ENCODE data around the gene DECR2. TPM values are rescaled to one million over a fixed set of nuclear protein-coding genes. Genes with fewer than 3 reads are reported as not detected.

Gene DECR2
- total and polyA plus RNA-seq, 2 of the 13 experiments (the other 11 are each of a cell fraction or from before 2014, with no cell fraction given), result 36.3 to 44.6 TPM

DNA sequence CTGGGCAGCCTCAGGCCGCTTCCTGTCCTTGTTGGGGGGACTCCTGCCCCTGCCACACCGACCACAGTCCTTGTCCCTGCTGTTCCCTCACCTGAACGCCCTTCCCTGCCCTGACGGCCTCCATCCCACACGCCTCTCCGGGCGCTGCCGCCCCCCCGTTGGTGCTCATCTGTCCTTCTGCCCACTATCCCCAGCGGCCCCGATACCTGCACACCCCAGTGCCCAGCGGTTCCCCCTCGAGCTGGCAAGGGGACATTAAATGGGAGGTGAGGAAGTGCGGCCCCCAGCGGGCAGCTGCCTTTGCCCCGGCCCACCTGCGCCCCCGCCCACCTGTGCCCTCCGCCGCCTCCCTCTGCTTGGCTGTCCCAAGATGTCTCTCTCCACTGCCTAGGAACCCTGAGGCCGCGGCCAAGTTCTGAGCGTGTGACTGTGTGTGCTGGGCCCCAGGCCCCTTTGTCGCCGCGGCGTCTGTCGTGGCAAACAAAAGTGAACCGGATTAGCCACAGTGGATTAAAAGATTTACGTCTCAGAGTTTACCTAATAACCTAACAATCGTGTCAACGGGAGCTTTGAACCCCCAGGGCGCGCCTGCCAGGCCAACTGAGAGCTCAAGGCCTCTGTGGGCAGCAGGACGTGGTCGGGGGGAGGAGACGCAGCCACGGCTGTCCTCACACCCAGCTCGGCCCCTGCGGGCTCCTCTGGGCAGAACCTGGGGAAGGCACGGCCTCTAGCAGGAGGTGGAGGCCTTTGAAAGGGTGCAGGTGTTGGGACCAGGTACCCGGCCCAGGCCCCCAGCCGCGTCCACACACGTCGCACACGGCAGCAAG, 41.6 kb upstream of the DECR2 start (continued):
- 0 out of 2 replicates have a peak, but pooled peaks have one; percentile 25 for TF ChIP-seq CAMTA2 (CRISPR knock-in tag; IDR thresholded peaks at IDR 0.05; ENCODE audit: borderline replicate concordance)
- 0 out of 2 replicates have a peak, but pooled peaks have one; percentile 47 for TF ChIP-seq ERF (CRISPR knock-in tag; IDR thresholded peaks at IDR 0.05)
- TF ChIP-seq, protein P1, sequence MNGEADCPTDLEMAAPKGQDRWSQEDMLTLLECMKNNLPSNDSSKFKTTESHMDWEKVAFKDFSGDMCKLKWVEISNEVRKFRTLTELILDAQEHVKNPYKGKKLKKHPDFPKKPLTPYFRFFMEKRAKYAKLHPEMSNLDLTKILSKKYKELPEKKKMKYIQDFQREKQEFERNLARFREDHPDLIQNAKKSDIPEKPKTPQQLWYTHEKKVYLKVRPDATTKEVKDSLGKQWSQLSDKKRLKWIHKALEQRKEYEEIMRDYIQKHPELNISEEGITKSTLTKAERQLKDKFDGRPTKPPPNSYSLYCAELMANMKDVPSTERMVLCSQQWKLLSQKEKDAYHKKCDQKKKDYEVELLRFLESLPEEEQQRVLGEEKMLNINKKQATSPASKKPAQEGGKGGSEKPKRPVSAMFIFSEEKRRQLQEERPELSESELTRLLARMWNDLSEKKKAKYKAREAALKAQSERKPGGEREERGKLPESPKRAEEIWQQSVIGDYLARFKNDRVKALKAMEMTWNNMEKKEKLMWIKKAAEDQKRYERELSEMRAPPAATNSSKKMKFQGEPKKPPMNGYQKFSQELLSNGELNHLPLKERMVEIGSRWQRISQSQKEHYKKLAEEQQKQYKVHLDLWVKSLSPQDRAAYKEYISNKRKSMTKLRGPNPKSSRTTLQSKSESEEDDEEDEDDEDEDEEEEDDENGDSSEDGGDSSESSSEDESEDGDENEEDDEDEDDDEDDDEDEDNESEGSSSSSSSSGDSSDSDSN (CRISPR knock-in tag; IDR thresholded peaks at IDR 0.05), result 0 out of 2 replicates have a peak, but pooled peaks have one; percentile 34
- TF ChIP-seq ZNF205 (CRISPR knock-in tag; IDR thresholded peaks at IDR 0.05), result no peak
- no peak for TF ChIP-seq FLYWCH1 (CRISPR knock-in tag; IDR thresholded peaks at IDR 0.05)
- TF ChIP-seq SAP130 (CRISPR knock-in tag; IDR thresholded peaks at IDR 0.05; ENCODE audit: low read depth), result peak; percentile 49; the same call in 1 of the 2 replicates
- TF ChIP-seq ZBTB3 (CRISPR knock-in tag; IDR thresholded peaks at IDR 0.05; ENCODE audit: borderline replicate concordance, low read depth), result no peak

DNA sequence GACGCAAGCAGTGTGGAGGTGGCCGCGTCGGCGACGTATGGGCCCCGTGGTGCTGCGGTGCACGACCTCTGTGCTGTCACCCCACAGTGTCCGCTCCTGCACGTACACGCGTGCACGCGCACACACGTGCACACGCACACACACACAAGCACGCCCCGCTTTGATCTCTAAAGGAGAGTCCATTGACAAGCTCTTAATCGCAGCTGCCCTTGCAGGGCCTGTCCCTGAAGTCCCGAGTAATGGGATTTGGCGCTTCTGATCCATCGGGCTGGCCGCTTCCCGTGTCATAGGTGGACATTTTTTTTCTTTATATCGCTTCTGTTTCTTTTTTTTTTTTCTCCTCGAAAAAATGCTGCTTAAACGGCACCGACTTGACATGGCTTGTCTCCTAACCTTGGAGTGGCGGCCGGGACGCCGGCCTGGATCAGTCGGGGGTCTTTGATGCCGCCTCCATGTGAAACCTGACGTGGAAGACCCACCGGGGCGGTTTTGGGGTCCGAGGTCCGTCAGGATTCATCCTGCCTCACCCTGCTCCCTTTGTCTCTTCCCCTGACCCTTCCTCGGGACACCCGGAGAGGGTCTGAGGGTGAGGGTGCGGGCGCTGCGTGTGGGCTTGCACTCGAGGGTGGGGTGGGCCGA, 40.9 kb upstream of the DECR2 start:
- H3K4me3 ChIP-seq (replicated peaks in 1 of 3; ENCODE audit: insufficient read depth in 1 of 3, low read depth in 2 of 3, low read length in 3 of 3), result peak overlapping the region in 2 of 3 experiments; percentile 12 to 23; a peak in 2 of 6 replicates
- peak overlapping the region; percentile 59 for H3K4me2 ChIP-seq (ENCODE audit: low read depth, low read length)
- H3K79me2 ChIP-seq (ENCODE audit: insufficient read depth, low read length), result no peaks in the 10 kb centered on the region
- H3K27me3 ChIP-seq (ENCODE audit: control insufficient read depth in 1 of 2, insufficient read depth in 2 of 2, low read length in 2 of 2), result peaks cover 1 to 13% of the 10 kb centered on the region in 2 experiments; a peak in 4 of 5 replicates
- no peaks in the 10 kb centered on the region for H3K36me3 ChIP-seq (replicated peaks in 1 of 2; ENCODE audit: control insufficient read depth in 1 of 2, insufficient read depth in 2 of 2, low read length in 2 of 2)
- in situ Hi-C loops (cut with HindIII; ENCODE audit: extremely low pct_ligation_motif_present, low pct_unique_long_range_greater_than_20kb), result loop anchor here (5.0 kb wide), 1 partner anchor 89 kb away; no protein-coding TSS in a partner anchor
- no peak for ATAC-seq
- peaks cover 89% of the 10 kb centered on the region for H3K4me1 ChIP-seq (ENCODE audit: insufficient read depth, low read length)
- POLR2A ChIA-PET, result interaction anchor here (0.7 to 2.7 kb wide), 2 partner anchors 8 to 264 kb away, joined by 4 to 15 read pairs; partner anchors contain the start of gene AXIN1
- no peaks in the 10 kb centered on the region for H4K20me1 ChIP-seq (ENCODE audit: insufficient read depth, low read length)
- intact Hi-C loops (cut with micrococcal nuclease; ENCODE audit: unreplicated experiment), result loop anchor here (5.0 kb wide), 2 partner anchors 134 to 244 kb away; partner anchors contain the start of gene LUC7L
- CTCF ChIA-PET (ENCODE audit: low intra/inter-chr PET ratio, low total read pairs), result no interaction called here
- no peak overlapping the region for H2AFZ ChIP-seq (ENCODE audit: low read length)
- H3K27ac ChIP-seq (ENCODE audit: extremely low read length, insufficient read depth, low read length), result peak overlapping the region; percentile 62
- H3K9me3 ChIP-seq (ENCODE audit: low read length), result no peaks in the 10 kb centered on the region
- no peak for DNase-seq (ENCODE audit: low spot score)
- FAIRE-seq, result no peak
- peak overlapping the region; percentile 34 for H3K9ac ChIP-seq (ENCODE audit: insufficient read depth, low read depth, low read length)
- WGBS (ENCODE audit: low lambda C conversion rate), result 87% methylated on average over 38 of the region's 47 CpGs
- BruUV-seq (replicated peaks), result no TSS peak
- TF ChIP-seq, protein P2, sequence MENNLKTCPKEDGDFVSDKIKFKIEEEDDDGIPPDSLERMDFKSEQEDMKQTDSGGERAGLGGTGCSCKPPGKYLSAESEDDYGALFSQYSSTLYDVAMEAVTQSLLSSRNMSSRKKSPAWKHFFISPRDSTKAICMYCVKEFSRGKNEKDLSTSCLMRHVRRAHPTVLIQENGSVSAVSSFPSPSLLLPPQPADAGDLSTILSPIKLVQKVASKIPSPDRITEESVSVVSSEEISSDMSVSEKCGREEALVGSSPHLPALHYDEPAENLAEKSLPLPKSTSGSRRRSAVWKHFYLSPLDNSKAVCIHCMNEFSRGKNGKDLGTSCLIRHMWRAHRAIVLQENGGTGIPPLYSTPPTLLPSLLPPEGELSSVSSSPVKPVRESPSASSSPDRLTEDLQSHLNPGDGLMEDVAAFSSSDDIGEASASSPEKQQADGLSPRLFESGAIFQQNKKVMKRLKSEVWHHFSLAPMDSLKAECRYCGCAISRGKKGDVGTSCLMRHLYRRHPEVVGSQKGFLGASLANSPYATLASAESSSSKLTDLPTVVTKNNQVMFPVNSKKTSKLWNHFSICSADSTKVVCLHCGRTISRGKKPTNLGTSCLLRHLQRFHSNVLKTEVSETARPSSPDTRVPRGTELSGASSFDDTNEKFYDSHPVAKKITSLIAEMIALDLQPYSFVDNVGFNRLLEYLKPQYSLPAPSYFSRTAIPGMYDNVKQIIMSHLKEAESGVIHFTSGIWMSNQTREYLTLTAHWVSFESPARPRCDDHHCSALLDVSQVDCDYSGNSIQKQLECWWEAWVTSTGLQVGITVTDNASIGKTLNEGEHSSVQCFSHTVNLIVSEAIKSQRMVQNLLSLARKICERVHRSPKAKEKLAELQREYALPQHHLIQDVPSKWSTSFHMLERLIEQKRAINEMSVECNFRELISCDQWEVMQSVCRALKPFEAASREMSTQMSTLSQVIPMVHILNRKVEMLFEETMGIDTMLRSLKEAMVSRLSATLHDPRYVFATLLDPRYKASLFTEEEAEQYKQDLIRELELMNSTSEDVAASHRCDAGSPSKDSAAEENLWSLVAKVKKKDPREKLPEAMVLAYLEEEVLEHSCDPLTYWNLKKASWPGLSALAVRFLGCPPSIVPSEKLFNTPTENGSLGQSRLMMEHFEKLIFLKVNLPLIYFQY (CRISPR knock-in tag; IDR thresholded peaks at IDR 0.05; ENCODE audit: borderline replicate concordance), result no peak
- peak; percentile 25; the same call in 1 of the 2 replicates for TF ChIP-seq ZNF607 (CRISPR knock-in tag; IDR thresholded peaks at IDR 0.05; ENCODE audit: borderline replicate concordance)

All from HepG2 (cell line).